ENCODE results near the gene CRYGD. TPM values are rescaled to one million over a fixed set of nuclear protein-coding genes. Genes with fewer than 3 reads are reported as not detected.

The CRYGD gene
- total and polyA plus RNA-seq, 2 of the 13 experiments (the other 11 are each of a cell fraction or from before 2014, with no cell fraction given) = not detected

DNA sequence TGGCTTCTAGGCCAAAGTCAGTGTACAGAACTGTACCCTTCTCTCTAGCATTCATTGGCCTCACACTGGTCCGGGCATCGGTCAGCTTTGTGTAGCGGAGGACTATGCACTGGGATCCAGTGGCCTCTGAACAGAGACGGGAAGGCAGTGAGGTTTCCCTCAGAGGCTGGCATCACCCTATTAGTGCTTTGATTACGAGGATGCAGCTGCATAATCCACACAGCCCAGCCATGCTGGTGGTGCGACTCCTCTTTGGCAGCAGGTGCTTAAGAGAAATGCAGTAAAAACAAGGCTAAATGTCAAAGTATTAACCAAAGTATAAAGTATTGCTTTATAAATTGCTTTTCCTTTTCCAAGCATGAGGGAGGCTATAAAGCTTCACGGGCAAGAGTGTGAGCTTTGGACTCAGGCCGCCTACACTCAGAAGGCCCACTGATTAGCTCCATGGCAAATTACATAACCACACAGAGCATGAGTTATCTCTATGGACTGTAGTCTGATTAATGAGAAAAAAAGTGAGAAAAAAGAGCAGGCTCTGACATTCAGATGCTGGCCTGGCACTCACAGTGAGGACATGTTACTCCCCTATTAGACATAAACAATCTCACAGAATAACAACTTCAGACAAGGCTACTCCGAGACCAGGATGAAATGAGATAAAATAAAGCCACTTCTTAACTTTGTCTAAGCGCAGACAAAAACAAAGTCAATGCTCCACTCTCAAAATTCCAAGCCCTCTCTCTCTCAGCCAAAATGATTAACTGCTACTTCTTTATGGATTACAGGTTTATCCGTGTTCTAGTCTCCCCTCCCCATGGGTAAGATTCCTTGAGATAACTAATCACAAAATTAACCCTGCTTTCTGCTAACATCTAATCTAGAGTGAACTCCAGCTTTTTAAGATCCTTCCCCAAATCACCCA, 11.7 kb upstream of the CRYGD start (continued):
- TF ChIP-seq, protein P1, sequence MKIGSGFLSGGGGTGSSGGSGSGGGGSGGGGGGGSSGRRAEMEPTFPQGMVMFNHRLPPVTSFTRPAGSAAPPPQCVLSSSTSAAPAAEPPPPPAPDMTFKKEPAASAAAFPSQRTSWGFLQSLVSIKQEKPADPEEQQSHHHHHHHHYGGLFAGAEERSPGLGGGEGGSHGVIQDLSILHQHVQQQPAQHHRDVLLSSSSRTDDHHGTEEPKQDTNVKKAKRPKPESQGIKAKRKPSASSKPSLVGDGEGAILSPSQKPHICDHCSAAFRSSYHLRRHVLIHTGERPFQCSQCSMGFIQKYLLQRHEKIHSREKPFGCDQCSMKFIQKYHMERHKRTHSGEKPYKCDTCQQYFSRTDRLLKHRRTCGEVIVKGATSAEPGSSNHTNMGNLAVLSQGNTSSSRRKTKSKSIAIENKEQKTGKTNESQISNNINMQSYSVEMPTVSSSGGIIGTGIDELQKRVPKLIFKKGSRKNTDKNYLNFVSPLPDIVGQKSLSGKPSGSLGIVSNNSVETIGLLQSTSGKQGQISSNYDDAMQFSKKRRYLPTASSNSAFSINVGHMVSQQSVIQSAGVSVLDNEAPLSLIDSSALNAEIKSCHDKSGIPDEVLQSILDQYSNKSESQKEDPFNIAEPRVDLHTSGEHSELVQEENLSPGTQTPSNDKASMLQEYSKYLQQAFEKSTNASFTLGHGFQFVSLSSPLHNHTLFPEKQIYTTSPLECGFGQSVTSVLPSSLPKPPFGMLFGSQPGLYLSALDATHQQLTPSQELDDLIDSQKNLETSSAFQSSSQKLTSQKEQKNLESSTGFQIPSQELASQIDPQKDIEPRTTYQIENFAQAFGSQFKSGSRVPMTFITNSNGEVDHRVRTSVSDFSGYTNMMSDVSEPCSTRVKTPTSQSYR (CRISPR knock-in tag; IDR thresholded peaks at IDR 0.05; ENCODE audit: borderline replicate concordance) = no peak
- TF ChIP-seq NFIC (IDR thresholded peaks at IDR 0.05; ENCODE audit: low read length) (no peak), FOSL2 (CRISPR knock-in tag; IDR thresholded peaks at IDR 0.05) (peak; percentile 79), REPIN1 (CRISPR knock-in tag; IDR thresholded peaks at IDR 0.05; ENCODE audit: borderline replicate concordance, low read depth) (0 out of 2 replicates have a peak, but pooled peaks have one; percentile 14), MIER2 (CRISPR knock-in tag; IDR thresholded peaks at IDR 0.05) (peak; percentile 77; the same call in 1 of the 2 replicates), JUN (CRISPR knock-in tag; IDR thresholded peaks at IDR 0.05) (no peak), ZNF614 (CRISPR knock-in tag; IDR thresholded peaks at IDR 0.05; ENCODE audit: borderline replicate concordance) (peak; percentile 96), ZNF12 (CRISPR knock-in tag; IDR thresholded peaks at IDR 0.05) (0 out of 2 replicates have a peak, but pooled peaks have one; percentile 11), FOXA3 (CRISPR knock-in tag; IDR thresholded peaks at IDR 0.05) (peak; percentile 31; the same call in 1 of the 2 replicates), TSC22D2 (CRISPR knock-in tag; IDR thresholded peaks at IDR 0.05; ENCODE audit: borderline replicate concordance) (no peak), ASH2L (IDR thresholded peaks at IDR 0.05; ENCODE audit: insufficient read length, low read depth, low read length) (peak; percentile 59), SOX13 (IDR thresholded peaks at IDR 0.05) (no peak), SOX13 (CRISPR knock-in tag; conservative IDR thresholded peaks at IDR 0.05 in 1 of 2, IDR thresholded peaks at IDR 0.05 in 1 of 2) (peak in 1 of 2 experiments; percentile 70; a peak in 2 of 4 replicates)
- TF ChIP-seq, protein P2, sequence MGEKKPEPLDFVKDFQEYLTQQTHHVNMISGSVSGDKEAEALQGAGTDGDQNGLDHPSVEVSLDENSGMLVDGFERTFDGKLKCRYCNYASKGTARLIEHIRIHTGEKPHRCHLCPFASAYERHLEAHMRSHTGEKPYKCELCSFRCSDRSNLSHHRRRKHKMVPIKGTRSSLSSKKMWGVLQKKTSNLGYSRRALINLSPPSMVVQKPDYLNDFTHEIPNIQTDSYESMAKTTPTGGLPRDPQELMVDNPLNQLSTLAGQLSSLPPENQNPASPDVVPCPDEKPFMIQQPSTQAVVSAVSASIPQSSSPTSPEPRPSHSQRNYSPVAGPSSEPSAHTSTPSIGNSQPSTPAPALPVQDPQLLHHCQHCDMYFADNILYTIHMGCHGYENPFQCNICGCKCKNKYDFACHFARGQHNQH (CRISPR knock-in tag; IDR thresholded peaks at IDR 0.05) = peak; percentile 34
- TF ChIP-seq, protein P3, sequence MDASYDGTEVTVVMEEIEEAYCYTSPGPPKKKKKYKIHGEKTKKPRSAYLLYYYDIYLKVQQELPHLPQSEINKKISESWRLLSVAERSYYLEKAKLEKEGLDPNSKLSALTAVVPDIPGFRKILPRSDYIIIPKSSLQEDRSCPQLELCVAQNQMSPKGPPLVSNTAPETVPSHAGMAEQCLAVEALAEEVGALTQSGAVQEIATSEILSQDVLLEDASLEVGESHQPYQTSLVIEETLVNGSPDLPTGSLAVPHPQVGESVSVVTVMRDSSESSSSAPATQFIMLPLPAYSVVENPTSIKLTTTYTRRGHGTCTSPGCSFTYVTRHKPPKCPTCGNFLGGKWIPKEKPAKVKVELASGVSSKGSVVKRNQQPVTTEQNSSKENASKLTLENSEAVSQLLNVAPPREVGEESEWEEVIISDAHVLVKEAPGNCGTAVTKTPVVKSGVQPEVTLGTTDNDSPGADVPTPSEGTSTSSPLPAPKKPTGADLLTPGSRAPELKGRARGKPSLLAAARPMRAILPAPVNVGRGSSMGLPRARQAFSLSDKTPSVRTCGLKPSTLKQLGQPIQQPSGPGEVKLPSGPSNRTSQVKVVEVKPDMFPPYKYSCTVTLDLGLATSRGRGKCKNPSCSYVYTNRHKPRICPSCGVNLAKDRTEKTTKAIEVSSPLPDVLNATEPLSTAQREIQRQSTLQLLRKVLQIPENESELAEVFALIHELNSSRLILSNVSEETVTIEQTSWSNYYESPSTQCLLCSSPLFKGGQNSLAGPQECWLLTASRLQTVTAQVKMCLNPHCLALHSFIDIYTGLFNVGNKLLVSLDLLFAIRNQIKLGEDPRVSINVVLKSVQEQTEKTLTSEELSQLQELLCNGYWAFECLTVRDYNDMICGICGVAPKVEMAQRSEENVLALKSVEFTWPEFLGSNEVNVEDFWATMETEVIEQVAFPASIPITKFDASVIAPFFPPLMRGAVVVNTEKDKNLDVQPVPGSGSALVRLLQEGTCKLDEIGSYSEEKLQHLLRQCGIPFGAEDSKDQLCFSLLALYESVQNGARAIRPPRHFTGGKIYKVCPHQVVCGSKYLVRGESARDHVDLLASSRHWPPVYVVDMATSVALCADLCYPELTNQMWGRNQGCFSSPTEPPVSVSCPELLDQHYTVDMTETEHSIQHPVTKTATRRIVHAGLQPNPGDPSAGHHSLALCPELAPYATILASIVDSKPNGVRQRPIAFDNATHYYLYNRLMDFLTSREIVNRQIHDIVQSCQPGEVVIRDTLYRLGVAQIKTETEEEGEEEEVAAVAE (CRISPR knock-in tag; IDR thresholded peaks at IDR 0.05; ENCODE audit: borderline replicate concordance) = 0 out of 2 replicates have a peak, but pooled peaks have one; percentile 21
- TF ChIP-seq, protein P4, sequence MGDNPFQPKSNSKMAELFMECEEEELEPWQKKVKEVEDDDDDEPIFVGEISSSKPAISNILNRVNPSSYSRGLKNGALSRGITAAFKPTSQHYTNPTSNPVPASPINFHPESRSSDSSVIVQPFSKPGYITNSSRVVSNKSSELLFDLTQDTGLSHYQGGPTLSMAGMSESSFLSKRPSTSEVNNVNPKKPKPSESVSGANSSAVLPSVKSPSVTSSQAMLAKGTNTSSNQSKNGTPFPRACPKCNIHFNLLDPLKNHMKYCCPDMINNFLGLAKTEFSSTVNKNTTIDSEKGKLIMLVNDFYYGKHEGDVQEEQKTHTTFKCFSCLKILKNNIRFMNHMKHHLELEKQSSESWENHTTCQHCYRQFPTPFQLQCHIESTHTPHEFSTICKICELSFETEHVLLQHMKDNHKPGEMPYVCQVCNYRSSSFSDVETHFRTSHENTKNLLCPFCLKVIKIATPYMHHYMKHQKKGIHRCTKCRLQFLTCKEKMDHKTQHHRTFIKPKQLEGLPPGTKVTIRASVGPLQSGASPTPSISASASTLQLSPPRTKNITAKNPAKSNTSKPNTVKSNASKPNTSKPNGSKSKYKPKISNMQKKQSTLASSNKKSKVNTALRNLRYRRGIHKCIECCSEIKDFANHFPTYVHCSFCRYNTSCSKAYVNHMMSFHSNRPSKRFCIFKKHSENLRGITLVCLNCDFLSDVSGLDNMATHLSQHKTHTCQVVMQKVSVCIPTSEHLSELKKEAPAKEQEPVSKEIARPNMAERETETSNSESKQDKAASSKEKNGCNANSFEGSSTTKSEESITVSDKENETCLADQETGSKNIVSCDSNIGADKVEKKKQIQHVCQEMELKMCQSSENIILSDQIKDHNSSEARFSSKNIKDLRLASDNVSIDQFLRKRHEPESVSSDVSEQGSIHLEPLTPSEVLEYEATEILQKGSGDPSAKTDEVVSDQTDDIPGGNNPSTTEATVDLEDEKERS (CRISPR knock-in tag; IDR thresholded peaks at IDR 0.05) = peak; percentile 76; the same call in 1 of the 2 replicates

Measured in HepG2 (cell line).